ENCODE data around the gene S1PR1. TPM values are rescaled to one million over a fixed set of nuclear protein-coding genes. Genes with fewer than 3 reads are reported as not detected.

S1PR1 gene
- total RNA-seq, 1 experiment from 2014 or later: 0.68 TPM

GRCh38 chr1:101219924-101220870 is 16.6 kb upstream of the S1PR1 start:
- BruUV-seq (replicated peaks): no TSS peak
- no peaks in the 10 kb centered on the region for H3F3A ChIP-seq (ENCODE audit: insufficient read depth, low read depth)
- no peak overlapping the region for H3K27ac ChIP-seq
- no peak overlapping the region for H3K4me3 ChIP-seq
- no peaks in the 10 kb centered on the region for H3K79me2 ChIP-seq (ENCODE audit: low read depth)
- H3K9me2 ChIP-seq (ENCODE audit: insufficient read depth): no peaks in the 10 kb centered on the region
- H4K20me1 ChIP-seq (ENCODE audit: insufficient read depth): no peaks in the 10 kb centered on the region
- no peak overlapping the region for H2AFZ ChIP-seq
- intact Hi-C loops (cut with micrococcal nuclease; ENCODE audit: unreplicated experiment): no loop called here
- H3K4me2 ChIP-seq: no peak overlapping the region
- no peaks in the 10 kb centered on the region for H3K27me3 ChIP-seq (ENCODE audit: insufficient read depth, low read depth)
- TF ChIP-seq EZH2 (IDR thresholded peaks at IDR 0.05; ENCODE audit: low read depth): no peak
- no peak for TF ChIP-seq CTCF (conservative IDR thresholded peaks at IDR 0.05)
- POLR2A ChIA-PET (ENCODE audit: unreplicated experiment): no interaction called here
- H3K4me1 ChIP-seq (replicated peaks; ENCODE audit: insufficient read depth): peaks cover 13% of the 10 kb centered on the region
- H3K9me3 ChIP-seq (ENCODE audit: insufficient read depth, low read depth): no peaks in the 10 kb centered on the region
- DNase-seq: no peak
- no peaks in the 10 kb centered on the region for H3K36me3 ChIP-seq (ENCODE audit: low read depth)
- CTCF ChIA-PET: no interaction called here

DNA sequence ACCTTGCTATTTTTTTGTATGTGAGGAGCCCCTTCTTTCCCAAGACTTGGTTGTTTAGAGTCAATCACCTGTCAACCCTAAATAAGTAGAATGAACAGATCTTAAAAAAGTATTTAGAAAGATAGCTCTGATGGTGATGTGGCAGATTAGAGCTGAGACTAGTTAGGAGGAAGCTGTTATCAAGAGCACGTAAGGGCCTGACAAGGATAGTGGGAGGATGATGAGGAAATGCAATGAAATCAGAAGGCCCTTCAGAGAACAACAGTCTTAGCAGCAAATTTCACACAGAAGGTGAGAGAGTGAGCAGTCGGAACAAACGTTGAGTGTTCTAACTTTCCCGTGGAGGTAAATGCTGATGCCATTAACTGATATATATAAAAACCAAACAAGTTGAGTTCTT is 15.9 kb upstream of the S1PR1 start:
- DNase-seq: no peak
- Histone ChIP-seq H3K9me3 (ENCODE audit: insufficient read depth, low read depth) (no peaks in the 10 kb centered on the region), H2AFZ (no peak overlapping the region), H3K9me2 (ENCODE audit: insufficient read depth) (no peaks in the 10 kb centered on the region), H3K4me1 (replicated peaks; ENCODE audit: insufficient read depth) (peaks cover 13% of the 10 kb centered on the region), H3K27ac (no peak overlapping the region), H3F3A (ENCODE audit: insufficient read depth, low read depth) (no peaks in the 10 kb centered on the region), H3K27me3 (ENCODE audit: insufficient read depth, low read depth) (no peaks in the 10 kb centered on the region), H3K4me2 (no peak overlapping the region), H4K20me1 (ENCODE audit: insufficient read depth) (no peaks in the 10 kb centered on the region), H3K4me3 (no peak overlapping the region), H3K79me2 (ENCODE audit: low read depth) (no peaks in the 10 kb centered on the region), H3K36me3 (ENCODE audit: low read depth) (no peaks in the 10 kb centered on the region)
- TF ChIP-seq EZH2 (IDR thresholded peaks at IDR 0.05; ENCODE audit: low read depth): no peak
- no peak for TF ChIP-seq CTCF (conservative IDR thresholded peaks at IDR 0.05)
- no TSS peak for BruUV-seq (replicated peaks)
- CTCF ChIA-PET: interaction anchor here (0.7 kb wide), 1 partner anchor 70 kb away, joined by 3 read pairs; no protein-coding TSS in a partner anchor
- POLR2A ChIA-PET (ENCODE audit: unreplicated experiment): no interaction called here
- intact Hi-C loops (cut with micrococcal nuclease; ENCODE audit: unreplicated experiment): no loop called here

- DNase-seq: no peak
- H3K9me3 ChIP-seq (ENCODE audit: insufficient read depth, low read depth): no peaks in the 10 kb centered on the region
- no TSS peak for BruUV-seq (replicated peaks)
- H4K20me1 ChIP-seq (ENCODE audit: insufficient read depth): no peaks in the 10 kb centered on the region
- POLR2A ChIA-PET (ENCODE audit: unreplicated experiment): no interaction called here
- no peak overlapping the region for H3K27ac ChIP-seq
- TF ChIP-seq CTCF (conservative IDR thresholded peaks at IDR 0.05): no peak
- TF ChIP-seq EZH2 (IDR thresholded peaks at IDR 0.05; ENCODE audit: low read depth): no peak
- no peaks in the 10 kb centered on the region for H3K9me2 ChIP-seq (ENCODE audit: insufficient read depth)
- no peaks in the 10 kb centered on the region for H3F3A ChIP-seq (ENCODE audit: insufficient read depth, low read depth)
- H3K27me3 ChIP-seq (ENCODE audit: insufficient read depth, low read depth): no peaks in the 10 kb centered on the region
- intact Hi-C loops (cut with micrococcal nuclease; ENCODE audit: unreplicated experiment): no loop called here
- H3K36me3 ChIP-seq (ENCODE audit: low read depth): no peaks in the 10 kb centered on the region
- H3K4me1 ChIP-seq (replicated peaks; ENCODE audit: insufficient read depth): peaks cover 3% of the 10 kb centered on the region
- no peak overlapping the region for H2AFZ ChIP-seq
- no peaks in the 10 kb centered on the region for H3K79me2 ChIP-seq (ENCODE audit: low read depth)
- CTCF ChIA-PET: no interaction called here
- no peak overlapping the region for H3K4me2 ChIP-seq
- no peak overlapping the region for H3K4me3 ChIP-seq
These were observed 14.8 kb upstream of the S1PR1 start for GRCh38 chr1:101221945-101222429.

All from PC-9 (cell line).